GM06990 (cell line): ENCODE data around the gene HLA-DOA.
A peak's percentile ranks its signal among the peaks of the same experiment; 100 is the strongest.

Experiments used
- DNase-seq: peaks from one replicate; pipeline ENCODE4 v3.0.0-alpha.2; 2011; ENCODE audit not compliant: insufficient read length; ENCODE audit errors: extremely low read depth
- H3K27me3 ChIP-seq: replicated peaks from 2 replicates; pipeline ENCODE4 v1.6.0; 2011; ENCODE audit warnings: low read length; ENCODE audit not compliant: control insufficient read depth, insufficient read depth
- H3K36me3 ChIP-seq: 2 replicates; pipeline ENCODE4 v1.5.1; 2011; ENCODE audit warnings: low read length; ENCODE audit not compliant: control insufficient read depth, insufficient read depth
- H3K4me3 ChIP-seq: replicated peaks from 2 replicates; pipeline ENCODE4 v1.5.1; 2011; ENCODE audit warnings: low read depth, mild to moderate bottlenecking, control low read depth, low read length
- TF ChIP-seq, protein P1 (sequence below): IDR thresholded peaks from 2 replicates; pipeline ENCODE4 v1.5.1; 2011; ENCODE audit warnings: low read length, control low read depth, mild to moderate bottlenecking, inconsistent platforms; ENCODE audit not compliant: insufficient read depth, poor library complexity, severe bottlenecking

The HLA-DOA gene

GRCh38 chr6:32971581-32972352, 37.6 kb downstream of the HLA-DOA start:
- Histone ChIP-seq H3K27me3 (no peaks in the 10 kb centered on the region), H3K36me3 (peaks cover 35% of the 10 kb centered on the region), H3K4me3 (peak overlapping the region; percentile 98)
- TF ChIP-seq, protein P1, sequence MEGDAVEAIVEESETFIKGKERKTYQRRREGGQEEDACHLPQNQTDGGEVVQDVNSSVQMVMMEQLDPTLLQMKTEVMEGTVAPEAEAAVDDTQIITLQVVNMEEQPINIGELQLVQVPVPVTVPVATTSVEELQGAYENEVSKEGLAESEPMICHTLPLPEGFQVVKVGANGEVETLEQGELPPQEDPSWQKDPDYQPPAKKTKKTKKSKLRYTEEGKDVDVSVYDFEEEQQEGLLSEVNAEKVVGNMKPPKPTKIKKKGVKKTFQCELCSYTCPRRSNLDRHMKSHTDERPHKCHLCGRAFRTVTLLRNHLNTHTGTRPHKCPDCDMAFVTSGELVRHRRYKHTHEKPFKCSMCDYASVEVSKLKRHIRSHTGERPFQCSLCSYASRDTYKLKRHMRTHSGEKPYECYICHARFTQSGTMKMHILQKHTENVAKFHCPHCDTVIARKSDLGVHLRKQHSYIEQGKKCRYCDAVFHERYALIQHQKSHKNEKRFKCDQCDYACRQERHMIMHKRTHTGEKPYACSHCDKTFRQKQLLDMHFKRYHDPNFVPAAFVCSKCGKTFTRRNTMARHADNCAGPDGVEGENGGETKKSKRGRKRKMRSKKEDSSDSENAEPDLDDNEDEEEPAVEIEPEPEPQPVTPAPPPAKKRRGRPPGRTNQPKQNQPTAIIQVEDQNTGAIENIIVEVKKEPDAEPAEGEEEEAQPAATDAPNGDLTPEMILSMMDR = no peak
- peak; percentile 100 for DNase-seq

GRCh38 chr6:32971242-32971580, 38.2 kb downstream of the HLA-DOA start:
- Histone ChIP-seq H3K4me3 (peak overlapping the region; percentile 92), H3K27me3 (no peaks in the 10 kb centered on the region), H3K36me3 (peaks cover 29% of the 10 kb centered on the region)
- DNase-seq = no peak
- TF ChIP-seq, protein P1 = no peak

- Histone ChIP-seq H3K27me3 (no peaks in the 10 kb centered on the region), H3K4me3 (peak overlapping the region; percentile 92), H3K36me3 (peaks cover 23% of the 10 kb centered on the region)
- peak; percentile 87 for DNase-seq
- TF ChIP-seq, protein P1 = no peak
Measured at GRCh38 chr6:32970413-32971241, 38.8 kb downstream of the HLA-DOA start.

DNA sequence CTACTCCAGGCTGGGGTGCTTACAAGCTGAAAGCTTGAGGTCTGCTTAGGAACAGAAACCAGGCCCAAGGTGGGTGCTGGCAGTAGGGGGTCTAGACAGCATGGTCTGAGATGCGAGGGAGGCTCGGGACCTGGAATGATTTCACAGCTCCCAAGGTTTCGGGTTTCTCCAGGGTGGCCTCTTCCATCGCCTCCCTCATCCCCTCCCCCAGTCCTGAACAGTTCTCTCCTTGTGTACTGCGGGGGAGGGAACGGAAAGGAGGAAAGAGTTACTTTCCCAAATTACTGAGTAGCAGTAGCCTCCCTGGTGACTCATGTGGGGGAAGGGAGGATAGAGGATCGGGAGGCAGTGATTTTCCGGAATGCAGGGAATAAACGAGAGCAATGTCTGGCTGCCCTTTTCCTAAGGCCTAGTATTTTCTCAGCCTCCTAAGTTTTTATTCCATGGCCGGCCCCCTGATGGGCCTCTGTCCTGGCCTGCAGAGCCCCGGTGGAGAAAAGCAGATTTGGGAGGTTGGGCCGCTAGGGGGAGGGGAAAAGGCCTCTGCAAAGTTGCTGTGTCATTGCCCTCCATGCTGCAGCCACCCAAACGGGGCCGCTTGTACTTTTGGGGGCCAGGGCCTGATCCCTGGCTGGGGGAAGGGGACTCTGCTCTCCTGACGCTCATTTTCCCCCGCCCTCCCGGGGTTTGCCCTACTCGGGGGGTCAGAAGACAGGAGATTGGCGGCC, 39.5 kb downstream of the HLA-DOA start:
- H3K36me3 ChIP-seq = peaks cover 19% of the 10 kb centered on the region
- peak overlapping the region; percentile 92 for H3K4me3 ChIP-seq
- peak; percentile 86 for DNase-seq
- TF ChIP-seq, protein P1 = peak; percentile 29
- no peaks in the 10 kb centered on the region for H3K27me3 ChIP-seq

GRCh38 chr6:32968867-32969684, 40.3 kb downstream of the HLA-DOA start:
- peak; percentile 83 for DNase-seq
- TF ChIP-seq, protein P1 = no peak
- Histone ChIP-seq H3K36me3 (peaks cover 12% of the 10 kb centered on the region), H3K27me3 (no peaks in the 10 kb centered on the region), H3K4me3 (peak overlapping the region; percentile 92)
